Stimulated activated CD4-positive, alpha-beta T cell treated with anti-CD3 and anti-CD28 coated beads, Interleukin-12 subunit alpha, Interleukin-12 subunit beta, amount 100 ng/mL, for 48 hours (primary cell): ENCODE measurements around the gene GPR156.
"Not testable (repeated sequence)": the region's sequence is repeated elsewhere in the genome, so short reads cannot be mapped to it uniquely, and the experiment has no call there.

Experiments
- DNase-seq, 3 donors: peaks; one replicate each; pipeline ENCODE4 v3.0.0-alpha.2; 2020; ENCODE audit warnings: low read depth in 2 of 3, low spot score in 1 of 3

The GPR156 gene

DNA sequence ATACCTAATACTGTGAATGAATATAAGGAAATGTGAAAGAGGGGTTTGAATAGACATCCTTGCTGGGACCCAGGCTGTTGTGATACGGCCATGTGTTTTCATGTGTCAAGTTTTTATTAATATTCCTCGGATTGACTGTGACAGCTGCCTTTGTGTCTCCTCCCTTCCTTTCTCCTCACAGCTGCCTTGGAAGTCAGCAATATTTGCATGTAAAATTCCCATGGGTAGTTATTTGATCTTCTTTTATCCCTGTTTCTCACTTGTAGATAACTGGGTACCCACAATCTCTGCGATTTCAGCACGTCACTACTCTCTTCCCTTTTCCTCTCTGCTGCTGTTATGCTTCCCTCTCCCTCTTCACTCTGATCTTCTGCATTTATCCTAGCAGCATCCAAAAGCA is 9.4 kb downstream of the GPR156 start:
- DNase-seq: no peak

DNA sequence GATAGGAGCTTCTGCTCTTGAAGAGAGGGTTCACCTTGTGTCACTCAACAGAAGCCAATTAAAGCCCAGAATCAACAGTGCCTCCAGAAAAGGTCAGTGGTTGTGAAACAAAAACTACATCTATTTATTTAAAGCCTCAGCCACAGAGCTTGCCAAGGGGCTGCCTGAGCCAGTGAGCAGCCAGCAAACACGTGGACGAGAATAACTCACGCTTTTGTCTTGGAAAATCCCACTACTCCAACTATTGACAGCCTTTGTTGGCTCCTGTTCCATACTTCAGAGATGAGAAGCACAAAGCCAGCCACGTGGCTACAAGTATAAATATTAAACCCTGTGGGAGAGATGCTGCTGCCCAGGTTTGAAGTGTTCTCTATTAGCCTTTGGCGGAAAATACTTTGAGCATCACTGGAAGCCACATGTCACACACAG is 10.3 kb downstream of the GPR156 start:
- DNase-seq: no peak

DNA sequence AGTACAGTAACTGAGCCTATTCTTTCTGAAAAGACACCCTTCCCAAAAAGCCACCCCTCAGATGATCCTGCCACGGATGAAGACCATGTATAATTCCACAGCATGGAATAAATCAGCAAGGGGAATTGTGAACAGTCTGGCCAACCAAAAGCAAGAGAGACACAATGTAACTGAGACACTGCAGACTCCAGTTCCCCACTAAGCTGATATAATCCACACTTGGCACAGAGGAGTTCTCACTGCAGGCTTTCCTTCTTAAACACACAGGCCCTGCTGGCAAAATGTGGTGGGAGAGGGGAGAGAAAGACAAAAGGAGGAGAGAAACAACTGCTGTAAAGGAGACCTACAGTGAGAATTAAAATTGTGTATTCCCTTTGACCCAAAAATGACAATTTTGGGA is 12.7 kb downstream of the GPR156 start:
- no peak for DNase-seq

DNA sequence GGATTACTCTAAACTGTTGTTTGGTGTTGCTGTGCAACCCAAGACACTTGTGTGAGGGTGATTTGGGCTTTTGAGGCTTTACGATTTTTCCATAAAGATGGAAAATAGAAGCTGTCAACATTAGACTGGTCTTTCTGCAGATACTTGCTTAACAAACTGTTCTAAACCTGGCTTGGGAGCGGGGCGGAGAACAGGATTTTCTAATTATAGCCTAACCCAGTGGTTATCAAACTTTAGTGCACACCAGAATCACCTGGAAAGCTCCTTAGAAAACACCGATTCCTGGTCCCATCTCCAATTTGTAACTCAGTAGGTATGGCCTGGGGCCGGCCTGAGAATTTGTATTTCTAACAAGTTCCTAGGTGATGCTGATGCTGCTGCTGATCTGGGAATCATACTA is 19.0 kb downstream of the GPR156 start:
- no peak for DNase-seq

DNA sequence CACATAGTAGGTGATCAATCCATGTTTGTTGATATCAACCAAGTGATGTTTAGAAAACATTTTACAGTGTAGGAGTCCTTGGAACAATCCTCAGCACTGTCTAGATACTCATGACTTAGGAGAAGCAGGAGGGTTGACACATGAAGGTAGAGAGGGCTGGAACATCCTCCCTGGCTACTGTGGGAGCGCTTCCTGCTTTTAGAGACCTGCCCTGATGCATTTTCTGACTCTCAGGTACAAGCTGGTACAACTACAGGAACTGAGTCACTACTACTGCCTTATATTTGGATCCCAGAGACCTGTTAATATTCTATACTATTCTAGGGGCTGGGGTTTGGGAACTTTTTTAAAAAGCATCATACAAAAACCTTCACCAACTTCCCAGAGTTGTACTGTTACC is 20.1 kb downstream of the GPR156 start:
- no peak for DNase-seq

DNA sequence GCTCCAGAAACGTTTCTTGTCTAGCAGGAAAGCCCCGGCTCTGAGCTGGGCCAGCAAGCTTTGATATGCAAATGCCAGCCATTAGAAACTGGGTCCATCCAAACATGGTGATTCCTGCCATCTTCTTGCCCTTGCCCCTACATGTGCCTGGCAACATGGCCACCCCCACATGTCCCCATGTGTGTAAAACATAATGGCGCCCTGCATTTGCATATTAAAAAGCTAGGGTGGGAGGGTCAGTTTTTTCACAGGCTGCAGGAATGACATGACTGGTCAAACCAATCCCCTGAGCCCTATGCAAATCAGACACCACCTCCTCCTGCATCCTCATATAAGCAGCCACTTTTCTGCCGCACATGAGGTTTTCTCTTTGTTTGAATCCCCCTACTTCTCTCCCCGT is 21.2 kb downstream of the GPR156 start:
- DNase-seq: no peak

DNA sequence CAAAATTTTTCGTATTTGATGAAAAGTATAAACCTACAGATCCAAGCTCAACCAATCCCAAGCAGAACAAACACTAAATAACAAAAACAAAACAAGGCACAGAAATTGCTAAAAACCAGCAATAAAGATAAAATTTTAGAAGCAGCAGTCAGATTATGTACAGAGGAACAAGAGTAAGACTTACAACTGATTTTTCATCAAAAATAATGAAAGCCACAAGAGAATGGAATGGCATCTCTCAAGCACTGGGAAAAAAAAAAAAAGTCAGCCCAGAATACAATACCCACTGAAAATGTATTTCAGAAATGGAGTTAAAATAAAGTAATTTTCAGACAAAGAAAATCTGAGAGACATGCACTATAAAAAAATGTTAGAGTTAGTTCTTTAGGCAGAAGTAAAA is 27.0 kb downstream of the GPR156 start:
- DNase-seq: no peak

DNA sequence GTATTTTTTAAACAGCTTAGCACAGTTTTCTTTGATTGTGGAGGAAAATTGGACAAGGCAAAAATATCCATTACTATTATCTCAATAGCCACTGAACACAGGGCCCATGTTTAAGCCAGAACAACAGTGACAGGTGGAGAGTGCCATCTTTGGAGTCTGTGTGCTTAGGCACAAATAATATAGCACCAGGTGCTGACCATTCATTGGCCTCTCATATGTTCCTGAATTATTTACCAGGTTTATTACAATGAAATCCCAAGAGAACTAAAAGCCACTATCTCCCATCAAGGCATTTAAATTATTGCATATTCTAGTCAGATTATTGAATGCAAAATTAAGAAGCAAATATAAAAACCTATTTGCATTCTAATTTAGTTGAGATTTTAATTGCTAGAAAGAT is 39.6 kb downstream of the GPR156 start:
- DNase-seq: no peak

DNA sequence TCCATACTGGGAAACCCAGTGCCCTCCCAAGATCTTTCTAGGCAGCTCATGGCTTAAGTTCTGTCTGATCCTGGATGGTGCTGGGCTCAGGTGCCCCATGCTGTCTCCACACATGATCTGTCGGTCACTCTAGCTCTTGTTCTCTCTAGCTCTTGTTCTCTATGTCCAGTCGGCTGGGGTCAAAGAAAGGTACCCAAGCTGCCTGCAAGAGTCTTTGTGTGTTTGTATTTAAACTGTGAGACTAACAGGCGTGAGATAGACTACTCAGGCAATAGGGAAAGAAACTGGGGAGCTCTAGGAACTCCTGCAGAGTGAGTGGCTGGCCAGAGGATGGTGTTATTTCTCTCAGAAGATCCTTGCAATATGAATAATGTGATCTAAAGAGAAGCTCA is 40.2 kb downstream of the GPR156 start:
- no peak for DNase-seq

DNA sequence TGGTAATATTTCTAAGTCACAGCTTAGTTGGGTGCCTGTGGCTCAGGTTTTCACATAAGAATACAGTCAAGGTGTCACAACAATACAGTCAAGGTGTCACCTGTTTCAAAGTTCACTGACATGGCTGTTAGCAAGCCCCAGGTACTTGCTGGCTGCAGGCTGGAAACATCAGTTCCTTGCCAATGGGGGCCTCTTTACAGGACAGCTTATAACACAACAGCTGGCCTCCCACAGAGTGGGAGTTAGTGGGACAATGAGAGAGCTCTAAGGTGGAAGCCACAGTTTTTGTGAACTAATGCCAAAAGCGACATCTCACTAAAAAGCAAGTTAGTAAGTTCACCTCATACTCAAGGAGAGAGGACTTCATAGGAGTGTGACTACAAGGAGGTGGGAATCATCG is 45.4 kb downstream of the GPR156 start:
- no peak for DNase-seq

DNA sequence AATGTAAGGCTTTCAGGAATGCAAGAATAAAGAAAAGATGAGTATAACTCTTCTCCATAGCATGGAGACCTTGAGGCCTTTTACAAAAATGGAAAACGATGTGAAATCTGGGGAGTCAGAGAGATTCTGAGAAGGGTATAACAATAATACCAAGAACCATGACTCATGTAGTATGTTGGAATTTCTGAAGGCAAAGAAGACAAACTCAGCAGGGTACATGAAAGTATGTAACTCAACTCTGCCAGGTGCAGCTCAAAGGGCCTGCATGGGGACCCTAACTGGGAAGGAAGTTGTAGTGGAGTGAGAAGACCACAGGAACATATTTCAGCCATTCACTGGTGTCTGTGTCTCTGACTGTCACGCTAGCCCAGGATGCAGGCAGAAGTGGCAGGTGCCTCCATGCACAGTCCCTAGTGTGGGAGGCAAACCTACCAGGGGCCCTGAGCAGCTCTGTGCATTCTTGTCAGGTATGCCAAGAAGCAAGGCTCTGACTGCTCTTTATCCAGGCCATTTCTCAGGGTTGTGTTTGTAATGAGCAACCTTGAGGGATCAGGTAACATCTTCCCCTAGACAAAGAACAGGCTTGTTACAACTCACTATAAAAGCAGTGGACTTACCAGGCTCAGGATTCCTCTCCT is 57.2 kb downstream of the GPR156 start:
- DNase-seq: no peak

DNA sequence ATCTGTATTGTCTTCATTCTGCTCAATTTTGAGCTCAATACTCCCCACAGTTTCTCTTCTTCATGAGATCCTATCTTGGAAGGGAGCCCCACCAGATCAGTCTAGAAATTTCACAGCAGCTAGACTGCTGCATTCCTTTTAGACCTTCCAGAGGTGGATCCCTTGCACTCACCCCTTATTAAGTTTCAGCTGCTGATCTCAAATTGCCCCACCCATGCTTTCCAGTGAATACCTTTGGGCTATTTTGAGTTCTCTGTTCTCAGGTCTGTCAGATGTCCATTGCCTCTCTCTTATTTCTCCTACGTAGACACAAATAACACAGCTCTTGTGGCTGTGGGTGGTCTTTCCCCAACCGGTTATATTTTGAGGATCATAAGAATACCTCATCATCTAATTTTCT is 60.8 kb downstream of the GPR156 start:
- no peak for DNase-seq

DNA sequence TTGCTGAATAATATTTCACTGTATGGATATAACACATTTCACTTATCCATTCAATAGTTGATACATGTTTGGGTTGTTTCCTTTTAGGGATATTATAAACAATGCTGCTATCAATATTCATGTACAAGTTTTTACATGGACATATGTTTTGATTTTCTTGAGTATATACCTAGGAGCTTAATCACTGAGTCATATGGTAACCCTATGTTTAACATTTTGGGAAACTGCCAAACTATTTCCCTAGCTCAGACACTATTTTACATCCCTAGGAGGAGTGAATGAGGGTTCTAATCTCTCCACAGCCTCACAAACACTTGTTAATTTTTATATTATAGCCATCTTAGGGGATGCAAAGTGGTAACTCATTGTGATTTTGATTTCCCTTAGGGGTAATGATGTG is 66.0 kb downstream of the GPR156 start:
- no peak for DNase-seq

DNA sequence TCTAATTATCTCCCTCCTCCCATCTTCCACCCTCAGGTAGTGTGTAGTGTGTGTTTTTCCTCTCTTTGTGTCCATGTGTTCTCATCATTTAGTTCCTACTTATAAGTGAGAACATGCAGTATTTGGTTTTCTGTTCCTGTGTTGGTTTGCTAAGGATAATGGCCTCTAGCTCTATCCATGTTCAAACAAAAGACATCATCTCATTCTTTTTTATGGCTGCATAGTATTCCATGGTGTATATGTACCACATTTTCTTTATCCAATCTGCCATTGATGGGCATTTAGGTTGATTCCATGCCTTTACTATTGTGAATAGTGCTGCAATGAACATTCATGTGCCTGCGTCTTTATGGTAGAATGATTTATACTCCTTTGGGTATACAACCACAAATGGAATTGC is 68.4 kb downstream of the GPR156 start:
- not testable (repeated sequence) for DNase-seq

DNA sequence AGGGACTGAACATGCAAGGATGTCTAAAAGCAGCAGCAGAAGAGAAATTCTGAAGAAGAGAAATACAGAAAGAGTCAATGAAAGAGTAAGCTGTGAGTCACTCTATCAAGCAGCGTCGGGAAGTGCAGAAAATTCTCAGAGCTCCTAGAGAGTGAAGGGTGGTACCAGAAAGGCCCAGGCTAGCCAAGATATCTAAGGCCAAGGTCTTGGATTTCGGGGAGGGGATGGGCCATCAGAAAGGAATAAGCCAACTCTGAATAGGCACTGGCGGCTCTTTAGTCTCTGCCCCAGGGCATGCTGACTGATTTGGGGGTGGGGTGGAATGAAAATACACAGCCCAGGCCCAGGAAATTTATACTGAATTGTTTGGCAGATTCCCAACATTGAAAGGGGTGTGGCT is 70.8 kb downstream of the GPR156 start:
- DNase-seq: no peak

DNA sequence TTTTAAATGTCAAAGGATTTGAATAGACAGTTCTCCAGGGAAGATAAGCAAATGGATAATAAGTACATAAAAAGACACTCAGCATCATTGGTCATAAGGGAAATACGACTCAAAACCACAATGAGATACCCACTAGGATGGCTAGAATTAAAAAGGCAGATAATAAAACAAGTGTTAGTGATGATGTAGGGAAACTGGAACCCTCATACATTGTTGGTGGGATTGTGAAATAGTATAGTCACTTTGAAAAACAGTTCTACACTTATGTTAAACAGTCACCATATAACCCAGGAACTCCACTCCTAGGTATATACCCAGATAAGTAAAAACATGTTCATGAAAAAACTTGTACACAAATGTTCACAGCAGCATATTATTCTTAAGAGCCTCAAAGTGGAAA is 72.5 kb downstream of the GPR156 start:
- DNase-seq: no peak

DNA sequence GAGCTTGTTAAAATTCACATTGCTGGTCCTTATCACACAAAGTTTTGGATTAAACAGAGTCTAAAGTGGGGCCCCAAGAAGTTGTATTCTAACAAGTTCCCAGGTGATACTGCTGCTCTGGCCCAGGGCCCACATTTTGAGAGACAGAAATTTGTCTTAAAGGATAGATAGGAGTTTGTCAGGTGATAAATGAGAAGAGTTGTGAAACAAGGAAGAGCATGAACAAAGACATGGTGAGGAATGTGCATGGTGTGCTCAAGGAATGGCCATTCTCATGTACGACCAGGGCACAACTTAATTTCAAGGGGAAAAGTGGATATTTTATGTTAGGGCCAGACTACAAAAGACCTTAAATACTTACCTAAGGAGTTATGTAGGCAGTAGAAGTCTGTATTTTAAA is 75.6 kb downstream of the GPR156 start:
- DNase-seq: no peak

DNA sequence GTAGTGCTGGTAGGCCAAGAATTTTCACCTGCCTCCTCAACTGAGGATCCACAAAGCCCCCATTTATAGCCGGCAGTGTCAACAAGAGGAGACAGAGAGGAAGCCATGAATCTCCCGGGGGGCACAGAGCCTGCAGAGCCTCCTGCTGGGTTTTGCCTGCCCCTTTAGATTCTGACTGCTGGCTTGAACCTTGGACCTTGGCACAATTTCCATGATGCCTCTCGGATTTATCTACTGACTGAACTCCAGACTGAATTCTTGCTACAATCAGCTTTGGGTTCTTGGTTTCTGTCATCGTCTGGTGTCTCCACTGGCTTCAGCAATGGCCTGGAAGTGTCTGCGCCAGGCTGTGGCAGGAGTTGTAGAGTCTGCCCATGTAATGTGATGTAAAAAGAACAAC is 80.7 kb downstream of the GPR156 start:
- DNase-seq: no peak

DNA sequence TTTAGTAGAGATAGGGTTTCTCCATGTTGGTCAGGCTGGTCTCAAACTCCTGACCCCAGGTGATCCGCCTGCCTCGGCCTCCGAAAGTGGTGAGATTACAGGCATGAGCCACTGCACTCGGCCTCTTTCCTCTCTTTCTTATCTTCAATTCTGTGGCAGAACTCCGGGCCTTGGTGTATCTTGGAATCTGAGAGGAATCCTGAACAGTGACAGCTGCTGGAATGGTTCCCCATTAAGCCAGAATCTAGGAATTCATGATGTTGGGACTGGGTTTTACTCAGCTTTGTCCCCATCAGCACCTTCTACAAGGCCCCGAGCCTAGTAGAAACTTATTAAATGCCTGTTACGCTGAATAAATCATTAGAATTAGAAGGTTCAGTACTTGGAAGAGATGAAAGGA is 81.4 kb downstream of the GPR156 start:
- no peak for DNase-seq

DNA sequence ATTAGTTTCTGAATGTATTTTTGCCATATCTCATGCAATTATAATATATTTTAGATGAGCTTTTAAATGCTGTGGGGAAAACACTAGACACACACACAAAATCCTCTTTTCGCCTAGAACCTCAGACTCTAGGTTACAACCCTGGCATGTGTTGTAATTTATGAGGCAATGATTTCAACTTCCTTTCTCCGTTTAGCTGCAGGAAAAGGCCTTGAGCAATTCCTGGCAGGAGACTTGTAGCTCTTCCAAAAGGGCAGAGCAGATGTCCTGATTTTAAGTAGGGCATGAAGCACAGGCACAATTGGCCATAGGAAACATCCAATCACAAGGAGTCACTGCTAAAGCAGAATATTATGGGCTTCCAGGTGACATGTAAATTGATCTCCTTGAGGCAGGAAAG is 82.0 kb downstream of the GPR156 start:
- DNase-seq: no peak

DNA sequence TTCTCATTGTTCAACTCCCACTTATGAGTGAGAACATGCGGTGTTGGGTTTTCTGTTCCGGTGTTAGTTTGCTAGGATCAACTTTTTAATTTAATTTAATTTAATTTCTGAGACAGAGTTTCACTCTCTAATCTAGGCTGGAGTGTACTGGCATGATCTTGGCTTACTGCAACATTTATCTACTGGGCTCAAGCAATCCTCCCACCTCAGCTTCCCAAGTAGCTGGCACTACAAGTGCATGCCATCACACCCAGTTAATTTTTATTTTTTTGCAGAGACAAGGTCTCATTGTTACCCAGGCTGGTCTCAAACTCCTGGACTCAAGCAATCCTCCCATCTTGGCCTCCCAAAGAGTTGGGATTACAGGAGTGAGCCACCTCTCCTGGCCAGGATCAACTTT is 82.7 kb downstream of the GPR156 start:
- no peak for DNase-seq

DNA sequence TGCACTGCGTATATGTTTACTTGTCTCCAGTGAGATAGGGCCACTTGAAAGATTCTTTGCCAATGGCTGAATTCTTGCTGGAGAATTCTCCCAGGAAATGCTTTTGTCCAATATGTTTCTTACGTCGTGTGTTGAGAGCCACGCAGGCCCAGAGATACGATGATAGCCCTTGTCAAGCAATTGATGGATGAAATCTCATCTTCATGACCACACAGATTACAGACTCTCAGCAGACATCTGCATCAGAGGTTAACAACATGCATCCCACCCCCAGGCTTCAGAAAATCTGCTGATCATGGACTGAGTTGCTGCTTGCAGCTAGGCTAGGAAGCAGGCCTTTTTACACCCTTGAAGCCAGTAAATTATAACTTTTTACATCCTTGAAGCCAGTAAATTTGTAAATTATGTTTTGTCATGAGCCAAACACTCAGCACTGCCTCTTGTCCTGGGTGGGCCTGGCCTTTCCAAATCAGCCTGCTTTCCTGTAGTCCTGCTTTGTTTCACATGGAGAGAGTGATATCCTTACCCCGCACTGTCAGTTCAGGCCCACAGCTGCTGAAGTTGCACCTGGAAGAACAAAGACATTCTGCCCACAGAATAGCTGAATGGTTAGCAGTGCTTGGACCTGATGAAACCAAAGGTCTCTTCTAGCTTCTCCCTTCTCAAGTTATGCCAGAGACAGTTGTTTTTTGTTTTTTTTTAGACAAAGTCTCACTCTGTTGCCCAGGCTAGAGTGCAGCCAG is 84.4 kb downstream of the GPR156 start:
- DNase-seq: no peak

DNA sequence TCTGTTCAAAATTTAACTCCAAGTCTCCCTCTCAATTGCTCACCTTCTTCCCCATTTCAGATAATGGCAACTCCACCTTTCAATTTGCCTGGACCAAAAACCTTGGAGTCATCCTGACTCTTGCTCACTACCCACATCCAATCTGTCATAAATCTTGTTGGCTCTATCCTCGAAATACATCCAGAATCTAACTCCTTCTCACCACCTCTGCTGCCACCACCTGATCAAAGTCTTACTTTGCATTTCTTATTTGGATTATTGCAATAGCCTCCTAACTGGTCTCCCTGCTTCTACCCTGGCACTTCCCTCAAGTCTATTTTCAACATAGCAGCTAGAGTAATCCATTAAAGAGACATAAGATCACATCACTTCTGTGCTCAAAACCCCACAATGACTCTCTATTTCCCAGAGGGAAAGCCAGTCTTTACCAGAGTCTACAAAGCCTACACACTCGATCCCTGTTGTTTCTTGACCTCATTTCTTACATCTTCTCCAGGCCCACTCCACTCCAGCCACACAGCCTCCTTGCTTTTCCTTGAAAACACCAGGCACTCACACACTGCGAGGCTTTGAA is 86.6 kb downstream of the GPR156 start:
- no peak for DNase-seq
